ENCODE measurements around the gene DDR1.

- TF ChIP-seq, protein P1, sequence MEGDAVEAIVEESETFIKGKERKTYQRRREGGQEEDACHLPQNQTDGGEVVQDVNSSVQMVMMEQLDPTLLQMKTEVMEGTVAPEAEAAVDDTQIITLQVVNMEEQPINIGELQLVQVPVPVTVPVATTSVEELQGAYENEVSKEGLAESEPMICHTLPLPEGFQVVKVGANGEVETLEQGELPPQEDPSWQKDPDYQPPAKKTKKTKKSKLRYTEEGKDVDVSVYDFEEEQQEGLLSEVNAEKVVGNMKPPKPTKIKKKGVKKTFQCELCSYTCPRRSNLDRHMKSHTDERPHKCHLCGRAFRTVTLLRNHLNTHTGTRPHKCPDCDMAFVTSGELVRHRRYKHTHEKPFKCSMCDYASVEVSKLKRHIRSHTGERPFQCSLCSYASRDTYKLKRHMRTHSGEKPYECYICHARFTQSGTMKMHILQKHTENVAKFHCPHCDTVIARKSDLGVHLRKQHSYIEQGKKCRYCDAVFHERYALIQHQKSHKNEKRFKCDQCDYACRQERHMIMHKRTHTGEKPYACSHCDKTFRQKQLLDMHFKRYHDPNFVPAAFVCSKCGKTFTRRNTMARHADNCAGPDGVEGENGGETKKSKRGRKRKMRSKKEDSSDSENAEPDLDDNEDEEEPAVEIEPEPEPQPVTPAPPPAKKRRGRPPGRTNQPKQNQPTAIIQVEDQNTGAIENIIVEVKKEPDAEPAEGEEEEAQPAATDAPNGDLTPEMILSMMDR (IDR thresholded peaks at IDR 0.05), result no peak
- TF ChIP-seq POLR2A (IDR thresholded peaks at IDR 0.05), result no peak
These were observed 2.0 kb upstream of the DDR1 start for GRCh38 chr6:30882204-30882758.
